PC-3 (cell line): ENCODE measurements around the gene PLXNB1.

Experiments used
- EZH2 ChIP-seq: fragments of 300-600 bp; sonication (generic); IDR thresholded peaks from one replicate; pipeline ENCODE4 v1.6.1; 2017; ENCODE audit warnings: antibody characterized with exemption, mild to moderate bottlenecking, low read length; ENCODE audit not compliant: unreplicated experiment
- TF ChIP-seq, protein P1 (sequence below): fragments of 300-600 bp; sonication (generic); conservative IDR thresholded peaks from 2 replicates; pipeline ENCODE4 v1.5.1; 2017; ENCODE audit warnings: antibody characterized with exemption, low read depth, mild to moderate bottlenecking, low read length

GRCh38 chr3:48436855-48437254, 7.0 kb upstream of the PLXNB1 start:
- TF ChIP-seq, protein P1, sequence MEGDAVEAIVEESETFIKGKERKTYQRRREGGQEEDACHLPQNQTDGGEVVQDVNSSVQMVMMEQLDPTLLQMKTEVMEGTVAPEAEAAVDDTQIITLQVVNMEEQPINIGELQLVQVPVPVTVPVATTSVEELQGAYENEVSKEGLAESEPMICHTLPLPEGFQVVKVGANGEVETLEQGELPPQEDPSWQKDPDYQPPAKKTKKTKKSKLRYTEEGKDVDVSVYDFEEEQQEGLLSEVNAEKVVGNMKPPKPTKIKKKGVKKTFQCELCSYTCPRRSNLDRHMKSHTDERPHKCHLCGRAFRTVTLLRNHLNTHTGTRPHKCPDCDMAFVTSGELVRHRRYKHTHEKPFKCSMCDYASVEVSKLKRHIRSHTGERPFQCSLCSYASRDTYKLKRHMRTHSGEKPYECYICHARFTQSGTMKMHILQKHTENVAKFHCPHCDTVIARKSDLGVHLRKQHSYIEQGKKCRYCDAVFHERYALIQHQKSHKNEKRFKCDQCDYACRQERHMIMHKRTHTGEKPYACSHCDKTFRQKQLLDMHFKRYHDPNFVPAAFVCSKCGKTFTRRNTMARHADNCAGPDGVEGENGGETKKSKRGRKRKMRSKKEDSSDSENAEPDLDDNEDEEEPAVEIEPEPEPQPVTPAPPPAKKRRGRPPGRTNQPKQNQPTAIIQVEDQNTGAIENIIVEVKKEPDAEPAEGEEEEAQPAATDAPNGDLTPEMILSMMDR = no peak
- TF ChIP-seq EZH2 = no peak
